SW480 (cell line): Measurements from ENCODE around the gene JMJD7.

ENCODE experiments used
- DNase-seq: peaks from one replicate; pipeline ENCODE4 v3.0.0-alpha.2; 2016; ENCODE audit warnings: low spot score

Gene JMJD7

DNA sequence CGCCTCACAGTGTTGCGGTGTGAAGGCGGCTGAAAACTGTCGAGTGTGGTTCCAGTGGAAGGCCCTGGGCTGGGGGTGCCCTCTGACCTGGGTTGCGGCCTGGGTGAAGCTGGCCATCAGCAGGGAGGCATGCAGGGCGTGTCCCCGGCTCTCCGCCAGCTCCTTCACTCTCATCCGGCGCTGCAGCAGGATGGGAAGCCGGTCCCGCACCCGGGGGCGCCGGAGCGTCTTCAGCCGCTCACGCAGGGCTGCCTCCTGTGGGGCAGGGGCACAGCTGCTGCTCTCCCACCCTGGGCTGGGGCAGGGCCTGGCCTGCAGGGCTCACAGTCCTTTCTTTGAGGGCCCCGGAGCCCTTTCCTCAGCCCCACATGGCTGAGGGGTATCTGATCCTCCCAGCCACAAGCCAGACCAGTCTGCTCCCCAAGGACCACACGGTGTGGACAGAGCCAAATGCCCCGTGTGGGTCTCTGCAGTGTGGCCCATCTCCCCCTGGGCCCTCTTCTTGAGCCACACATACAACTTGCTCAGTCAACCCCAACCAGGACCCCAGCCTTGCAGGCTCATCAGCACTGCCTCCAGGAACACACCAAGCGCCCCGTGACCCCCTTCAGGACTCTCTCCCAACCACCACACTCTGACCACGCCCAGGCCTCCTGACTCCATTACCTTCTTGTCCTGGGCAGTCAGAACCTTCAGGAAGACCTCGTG is 39.1 kb downstream of the JMJD7 start:
- no peak for DNase-seq

DNA sequence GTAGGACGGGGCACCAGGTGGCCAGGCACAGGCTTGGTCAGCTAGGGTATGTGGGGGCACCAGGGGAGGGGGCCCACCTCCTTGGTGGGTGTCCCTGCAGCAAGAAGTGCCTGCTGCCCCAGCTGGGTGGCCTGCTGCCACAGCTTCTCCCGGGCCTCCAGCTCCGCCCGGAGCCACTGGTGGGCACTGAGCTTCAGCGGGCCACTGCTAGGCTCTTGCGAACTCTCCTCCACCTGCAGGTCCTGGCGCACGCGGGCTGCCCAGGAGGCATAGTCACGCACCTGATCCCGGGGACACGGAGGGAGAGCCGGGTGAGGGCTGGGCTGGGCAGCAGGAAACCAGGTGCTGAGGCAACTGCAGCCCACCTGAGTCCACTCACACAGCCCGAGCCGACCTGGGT is 40.4 kb downstream of the JMJD7 start:
- no peak for DNase-seq

DNA sequence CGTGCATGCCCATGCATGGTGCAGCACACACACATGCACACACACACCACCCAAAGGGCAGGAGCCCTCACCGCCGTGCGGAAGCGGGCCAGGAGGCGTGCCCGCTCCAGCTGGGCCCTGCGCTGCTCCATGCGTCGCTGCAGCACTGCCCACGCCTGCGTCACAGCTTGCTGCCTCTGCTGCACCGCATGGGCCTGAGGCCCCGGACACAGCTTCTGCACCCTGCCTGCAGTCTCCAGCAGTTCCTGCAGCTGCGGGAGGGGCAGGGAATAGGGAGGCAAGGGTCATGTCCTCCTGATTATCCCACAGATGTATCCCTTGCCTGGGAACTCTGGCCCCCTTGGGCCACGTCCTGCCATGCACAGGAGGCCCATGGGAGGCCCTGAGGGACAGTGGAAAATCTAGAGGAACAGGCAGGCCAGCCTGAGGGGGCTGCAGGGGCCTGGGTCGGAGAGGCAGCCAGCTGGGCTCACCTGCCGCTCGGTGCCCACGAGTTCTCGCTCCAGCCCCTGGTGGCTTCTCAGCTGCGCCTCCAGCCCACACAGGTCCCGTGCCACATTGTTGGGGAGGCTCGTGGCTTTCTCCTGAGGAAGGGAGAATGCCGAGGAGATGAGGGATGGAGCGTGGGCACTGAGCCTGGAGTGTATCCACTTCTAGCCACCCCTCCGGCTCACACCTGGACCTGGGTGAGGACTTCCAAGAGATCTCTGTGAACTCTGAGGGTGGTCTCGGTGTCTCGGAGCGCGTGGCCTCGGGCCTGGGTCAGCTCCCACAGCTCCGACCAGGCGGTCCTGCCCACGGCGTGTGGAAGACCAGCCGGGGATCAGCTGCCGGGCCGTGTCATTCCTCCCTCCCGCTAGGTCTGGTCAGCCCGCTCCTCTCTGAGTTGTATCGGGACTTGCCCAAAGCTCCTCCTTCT is 42.1 kb downstream of the JMJD7 start:
- no peak for DNase-seq

DNA sequence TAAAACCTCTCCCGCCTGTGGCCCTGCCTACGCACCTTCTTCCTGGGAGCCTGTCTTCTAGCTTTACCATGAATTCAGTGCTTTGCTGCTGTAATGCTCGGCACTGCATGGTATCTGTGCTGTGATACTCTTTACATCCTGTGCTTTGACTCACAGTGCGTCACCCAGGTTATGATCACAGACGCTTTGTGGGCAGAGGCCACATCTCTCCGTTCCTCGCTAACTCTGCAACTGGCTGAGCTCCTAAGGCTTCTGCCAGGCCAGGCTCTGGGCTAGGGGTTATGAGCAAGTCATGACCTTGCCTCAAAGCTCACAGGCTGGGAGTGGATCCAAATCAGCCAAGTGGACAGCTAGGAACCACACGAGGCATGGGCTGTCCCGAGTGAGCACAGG is 42.8 kb downstream of the JMJD7 start:
- DNase-seq: no peak

DNA sequence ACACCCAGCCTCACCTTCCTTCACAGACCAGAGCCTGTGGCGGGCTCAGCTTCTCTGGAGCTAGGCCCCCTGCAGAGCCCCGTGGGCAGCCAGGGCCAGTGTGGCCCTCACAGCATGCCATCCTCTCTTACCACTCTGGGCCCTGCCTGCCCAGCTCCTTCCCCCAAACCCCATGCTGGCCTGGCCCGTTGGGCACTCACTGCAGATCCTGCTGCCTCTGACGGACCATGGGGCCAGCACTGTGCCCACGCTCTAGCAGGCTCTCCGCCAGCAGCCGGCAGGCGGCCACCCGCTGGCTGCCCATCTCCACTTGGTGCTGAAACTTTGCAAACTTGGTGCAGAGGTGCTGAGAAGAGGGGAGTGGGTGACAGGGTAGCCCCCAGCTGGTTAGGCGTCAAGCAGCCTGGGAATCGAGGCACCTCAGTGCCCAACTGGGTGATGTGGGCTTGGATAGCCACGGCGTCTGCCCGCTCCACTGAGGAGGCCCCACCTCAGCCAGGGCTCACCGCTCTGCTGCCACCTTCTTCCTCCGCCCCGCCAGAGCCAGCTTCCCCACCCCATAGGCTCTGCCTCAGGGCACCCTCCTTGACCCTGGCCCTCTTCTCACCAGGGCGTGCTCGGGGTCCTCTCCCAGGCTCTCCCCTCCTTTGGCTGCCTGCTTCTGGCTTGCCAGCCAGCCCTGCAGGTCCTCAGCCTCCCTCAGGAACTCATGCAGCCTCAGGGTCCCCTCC is 43.4 kb downstream of the JMJD7 start:
- no peak for DNase-seq

DNA sequence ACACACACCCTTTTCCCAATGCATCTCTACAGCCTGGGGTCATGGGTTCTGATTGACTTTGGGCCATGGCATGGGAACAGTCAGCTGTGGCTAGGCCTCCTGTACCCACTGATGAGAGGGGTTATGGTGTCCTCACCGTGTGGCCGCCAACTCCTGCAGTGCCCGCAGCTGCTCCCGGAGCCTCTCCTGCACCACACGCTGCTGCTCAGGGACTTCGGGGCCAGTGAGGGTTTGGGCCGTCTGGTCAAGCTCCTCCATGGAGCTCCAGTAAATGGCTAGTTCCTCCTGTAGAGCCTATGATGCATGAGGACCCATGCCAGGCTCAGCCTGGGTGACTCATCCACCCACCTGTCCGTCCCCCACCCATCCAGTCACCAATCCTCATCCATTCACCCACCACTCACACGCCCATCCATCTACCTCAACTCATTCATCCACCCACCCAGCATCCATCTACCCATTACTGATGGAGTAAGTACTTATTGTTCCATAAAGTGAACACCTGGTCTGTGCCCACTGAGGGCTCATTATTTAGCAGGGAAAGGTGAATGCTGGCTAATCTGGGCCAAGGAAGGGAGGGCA is 44.4 kb downstream of the JMJD7 start:
- no peak for DNase-seq

DNA sequence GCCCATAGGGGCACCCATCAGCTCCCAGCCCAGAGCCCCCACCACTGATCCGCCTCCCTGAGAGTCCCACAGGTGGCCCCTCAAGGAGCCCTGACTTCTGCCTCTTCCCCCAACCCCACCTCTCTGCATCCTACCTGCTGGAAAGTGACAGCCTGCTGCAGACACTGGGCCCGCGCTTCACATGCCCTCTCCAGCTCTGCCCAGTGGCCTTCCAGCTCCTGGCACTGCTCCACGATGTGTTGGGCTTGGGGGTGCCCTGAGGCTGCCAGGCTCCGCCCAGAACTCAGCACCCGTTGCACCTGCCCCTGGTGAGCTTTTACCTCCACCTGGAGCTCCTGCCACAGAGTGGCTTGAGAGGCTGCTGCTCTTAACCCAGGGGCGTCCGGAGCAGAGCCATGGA is 45.8 kb downstream of the JMJD7 start:
- no peak for DNase-seq

DNA sequence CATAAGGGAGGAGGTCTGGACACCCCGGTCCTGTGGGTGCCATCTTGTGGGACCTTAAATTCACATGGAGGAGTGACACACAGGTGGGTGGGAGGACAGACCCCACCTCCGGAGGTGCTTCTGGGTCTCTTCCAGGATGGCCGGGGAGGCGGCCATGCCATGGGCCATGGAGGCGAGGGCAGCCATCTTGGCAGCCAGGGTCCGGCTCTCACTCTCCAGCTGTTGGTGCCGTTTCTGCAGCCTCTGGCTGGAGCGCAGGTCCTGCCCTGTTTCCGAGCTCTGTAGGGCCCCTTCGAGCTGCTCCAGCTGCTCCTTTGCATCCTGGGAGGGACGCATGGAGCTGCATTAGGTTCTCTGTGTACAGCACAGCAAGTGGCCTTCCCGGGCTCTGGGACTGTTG is 46.8 kb downstream of the JMJD7 start:
- no peak for DNase-seq

DNA sequence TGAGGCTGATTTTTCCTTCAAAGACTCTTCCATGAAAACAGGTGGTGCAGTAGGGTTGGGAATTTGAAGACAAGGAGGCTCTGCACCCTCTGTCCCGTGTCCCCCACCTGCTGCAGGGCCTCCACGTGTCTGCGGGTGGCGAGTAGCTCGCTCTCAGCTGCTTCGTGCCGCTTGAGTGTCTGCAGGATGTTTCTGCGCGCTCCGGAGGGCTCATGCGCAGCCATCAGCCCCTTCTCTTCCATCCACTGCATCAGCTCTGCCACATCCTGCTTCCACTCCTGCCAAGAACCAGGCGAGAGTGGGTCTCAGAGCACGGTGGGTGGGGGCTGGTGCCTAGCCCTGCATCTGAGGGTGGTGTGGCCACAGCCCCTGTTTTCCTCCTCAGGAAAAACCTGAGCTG is 48.1 kb downstream of the JMJD7 start:
- no peak for DNase-seq

DNA sequence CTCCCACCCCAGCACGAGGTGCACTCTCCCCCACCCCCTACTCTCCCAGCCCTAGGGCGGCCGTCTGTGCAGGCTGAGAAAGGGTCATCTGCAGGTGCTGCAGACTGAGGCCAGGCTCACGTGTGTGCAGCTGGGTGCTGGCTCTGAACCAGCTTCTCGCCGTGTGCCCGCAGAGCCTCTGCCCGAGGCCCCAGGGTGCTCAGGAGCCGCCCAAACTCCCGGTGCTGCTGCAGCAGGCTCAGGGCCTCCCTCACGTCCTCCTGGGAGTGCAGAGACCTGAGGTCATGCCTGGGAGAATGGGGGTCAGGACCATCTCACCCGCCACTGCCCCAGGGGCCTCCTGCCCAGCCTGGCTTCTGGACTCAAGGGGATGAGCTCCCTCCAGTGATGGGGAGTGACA is 48.8 kb downstream of the JMJD7 start:
- DNase-seq: no peak

DNA sequence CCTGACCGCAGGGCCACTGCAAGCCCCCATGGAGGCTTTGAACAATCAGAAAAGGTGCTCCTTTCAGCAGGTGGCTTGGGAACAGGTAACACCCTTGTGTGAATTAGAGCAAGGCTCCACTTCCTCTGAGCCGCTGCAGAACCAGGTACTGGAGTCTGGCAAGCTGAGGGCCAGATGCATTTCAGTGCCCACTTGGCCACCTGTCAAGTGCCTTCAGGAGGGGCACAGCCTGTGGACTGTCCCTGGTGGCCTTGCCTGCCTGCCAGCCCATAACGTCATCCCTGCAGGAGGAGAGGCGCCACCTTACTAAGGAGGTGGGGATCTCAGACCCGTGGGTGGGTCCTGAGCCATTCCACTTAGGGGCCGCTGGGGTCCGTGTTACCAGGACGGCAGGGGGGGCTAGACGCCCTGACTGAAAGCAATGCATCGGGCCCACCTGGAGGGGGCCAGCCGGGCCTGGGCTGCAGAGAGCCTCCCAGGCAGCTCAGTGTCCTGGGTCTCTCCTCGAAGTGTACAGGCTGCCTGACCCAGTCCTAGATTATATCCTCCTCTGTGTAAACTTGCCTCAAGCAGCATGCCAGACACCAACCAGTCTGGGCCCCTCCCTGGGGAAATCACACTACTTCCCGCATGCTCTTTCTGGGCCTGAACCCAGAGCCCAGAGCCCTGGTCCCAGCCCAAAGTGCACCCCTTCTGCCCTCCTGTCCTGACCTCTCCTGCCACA is 49.9 kb downstream of the JMJD7 start:
- DNase-seq: no peak

DNA sequence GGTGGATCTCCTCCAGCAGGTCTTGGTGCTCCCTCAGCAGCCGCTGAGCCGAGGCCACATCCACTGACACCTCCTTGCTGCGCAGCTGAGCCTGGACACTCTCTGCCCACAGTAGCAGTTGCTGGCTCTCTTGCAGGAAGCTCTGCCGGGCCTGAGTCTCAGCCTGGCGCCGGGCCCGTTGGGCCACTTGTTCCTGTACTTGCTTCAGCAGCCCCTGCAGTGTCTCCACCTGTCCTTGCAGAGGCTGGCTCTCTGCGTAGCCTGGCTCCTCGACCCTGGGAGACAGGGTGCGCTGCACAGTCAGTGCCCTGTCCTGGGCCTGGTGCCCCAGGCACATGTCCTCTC is 50.4 kb downstream of the JMJD7 start:
- no peak for DNase-seq

DNA sequence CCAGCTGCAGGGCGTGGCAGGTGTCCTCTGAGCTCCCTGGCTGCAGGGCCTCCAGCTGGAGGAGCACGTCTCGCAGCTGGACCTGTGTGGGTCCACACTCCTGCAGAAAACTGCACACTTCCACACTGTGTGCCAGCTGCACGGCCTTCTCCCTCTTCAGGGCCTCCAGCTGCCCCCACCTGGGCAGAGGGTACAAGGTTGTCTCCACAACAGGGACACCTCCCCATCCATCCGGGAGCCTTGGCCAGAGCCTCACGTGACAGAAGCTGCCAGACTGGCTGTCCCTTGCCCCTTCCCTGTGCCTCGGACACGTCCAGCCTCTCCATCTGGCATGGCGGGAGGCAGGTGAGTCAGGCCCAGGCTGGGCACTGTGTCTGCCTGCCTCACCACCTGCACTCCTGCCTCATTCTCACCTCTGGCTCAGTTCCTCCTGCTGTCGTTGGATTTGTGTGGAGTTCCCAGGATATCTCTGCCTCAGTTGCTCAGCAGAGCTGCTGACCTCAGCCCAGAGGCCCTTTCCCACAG is 51.5 kb downstream of the JMJD7 start:
- no peak for DNase-seq

DNA sequence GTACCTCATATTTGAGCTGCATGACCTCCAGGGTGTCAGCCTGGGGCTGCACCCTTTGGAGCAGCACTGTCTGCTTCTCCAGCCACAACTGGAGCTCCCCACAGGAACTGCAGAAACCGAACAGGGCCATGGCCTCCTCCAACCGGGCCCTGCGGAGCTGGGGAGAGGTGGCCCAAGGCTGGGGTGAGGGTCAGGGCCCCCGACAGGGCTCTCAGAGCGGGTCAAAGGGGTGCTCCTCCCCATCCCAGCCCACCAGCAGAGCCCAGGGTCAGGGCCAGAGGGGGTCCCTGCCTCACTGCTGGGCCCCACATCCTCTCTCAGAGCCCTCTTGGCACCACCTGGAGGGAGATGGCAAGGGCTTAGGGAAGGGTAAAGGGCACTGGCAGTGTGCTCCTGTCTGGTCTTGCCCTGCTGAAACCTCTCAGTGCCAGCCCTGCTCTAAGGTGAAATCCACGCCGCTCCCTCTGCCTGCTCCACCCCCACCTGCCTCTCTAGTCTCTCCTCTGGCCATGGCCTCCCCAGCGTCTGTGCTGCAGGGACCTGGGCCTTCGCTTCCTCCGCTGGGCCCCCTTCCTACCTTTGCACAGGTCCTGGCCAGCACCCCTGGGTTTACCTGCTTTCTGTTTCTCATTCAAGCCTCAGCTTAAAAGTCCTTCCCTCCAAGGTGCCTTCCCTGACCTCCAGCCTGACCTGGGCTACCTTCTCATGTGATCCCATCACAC is 52.4 kb downstream of the JMJD7 start:
- DNase-seq: no peak

DNA sequence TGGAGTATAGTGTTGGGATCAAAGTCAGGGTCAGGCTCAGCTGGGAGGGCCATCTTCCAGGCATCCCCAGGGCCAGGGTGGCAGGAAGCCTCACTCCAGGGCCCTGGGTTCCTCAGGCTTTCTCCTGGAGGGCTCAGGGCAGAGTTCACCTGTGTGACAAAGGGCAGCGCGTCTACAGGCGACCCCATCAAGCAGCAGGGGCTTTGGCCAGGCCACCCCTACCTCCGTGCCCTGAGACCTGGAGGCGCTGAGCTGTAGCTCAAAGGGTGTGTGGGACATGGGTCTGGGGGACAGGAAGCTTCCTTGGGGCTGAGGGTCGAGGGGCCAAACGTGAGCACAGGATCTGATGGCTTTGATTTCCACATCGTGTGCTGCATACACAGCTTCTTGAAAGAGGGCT is 53.2 kb downstream of the JMJD7 start:
- DNase-seq: no peak

DNA sequence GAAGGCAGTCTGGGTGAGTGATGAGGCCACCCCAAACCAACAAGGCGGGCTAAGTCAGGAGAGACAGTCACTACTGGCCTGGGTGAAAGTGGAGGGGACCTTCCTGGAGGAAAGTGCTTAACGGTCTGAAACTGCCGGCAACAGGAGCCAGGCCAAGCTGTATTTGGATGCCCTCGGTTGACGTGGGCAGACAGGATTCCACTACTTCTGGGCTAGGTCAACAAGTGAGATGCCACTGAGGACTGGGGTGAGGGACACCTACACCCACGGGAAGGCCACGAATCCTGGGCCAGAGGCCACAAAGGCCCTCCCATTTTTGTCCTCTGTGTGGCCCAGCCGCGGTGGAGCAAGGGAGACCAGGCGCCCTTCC is 53.6 kb downstream of the JMJD7 start:
- no peak for DNase-seq

DNA sequence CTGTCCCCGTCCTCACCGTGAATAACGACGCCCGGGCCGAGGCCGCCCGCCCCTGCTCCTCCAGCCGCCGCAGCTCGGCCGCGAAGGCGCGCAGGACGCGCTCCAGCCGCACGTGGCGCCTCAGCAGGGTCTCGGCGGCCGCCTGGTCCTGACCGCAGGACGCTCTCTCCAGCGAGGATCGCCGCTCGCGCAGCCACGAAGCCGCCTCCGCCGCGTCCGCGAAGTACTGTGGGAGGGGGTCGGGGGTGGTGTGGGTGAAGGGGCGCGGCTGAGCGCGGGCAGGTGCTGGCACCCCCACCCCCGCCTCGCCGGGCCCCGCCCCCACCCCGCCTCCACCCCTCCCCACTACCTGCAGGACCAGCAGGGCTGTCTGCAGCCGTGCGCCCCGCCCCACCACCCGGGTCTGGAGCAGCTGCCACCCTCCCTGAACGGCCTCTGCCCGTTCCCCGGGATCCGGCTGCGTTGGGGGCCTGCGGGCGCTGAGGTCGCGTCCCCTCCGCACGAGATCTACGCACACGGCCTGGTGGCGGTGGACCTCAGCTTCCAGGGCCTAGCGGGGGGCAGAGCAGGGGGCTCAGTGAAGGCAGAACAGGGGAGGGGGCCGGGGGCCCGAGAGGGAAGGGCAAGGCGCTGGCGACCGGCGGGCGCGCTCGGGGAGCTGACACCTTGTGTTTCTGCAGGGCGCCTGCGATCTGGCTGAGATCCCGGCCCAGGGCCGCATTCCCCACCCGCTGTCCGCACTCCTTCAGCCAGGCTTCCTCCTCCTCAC is 54.2 kb downstream of the JMJD7 start:
- DNase-seq: no peak

DNA sequence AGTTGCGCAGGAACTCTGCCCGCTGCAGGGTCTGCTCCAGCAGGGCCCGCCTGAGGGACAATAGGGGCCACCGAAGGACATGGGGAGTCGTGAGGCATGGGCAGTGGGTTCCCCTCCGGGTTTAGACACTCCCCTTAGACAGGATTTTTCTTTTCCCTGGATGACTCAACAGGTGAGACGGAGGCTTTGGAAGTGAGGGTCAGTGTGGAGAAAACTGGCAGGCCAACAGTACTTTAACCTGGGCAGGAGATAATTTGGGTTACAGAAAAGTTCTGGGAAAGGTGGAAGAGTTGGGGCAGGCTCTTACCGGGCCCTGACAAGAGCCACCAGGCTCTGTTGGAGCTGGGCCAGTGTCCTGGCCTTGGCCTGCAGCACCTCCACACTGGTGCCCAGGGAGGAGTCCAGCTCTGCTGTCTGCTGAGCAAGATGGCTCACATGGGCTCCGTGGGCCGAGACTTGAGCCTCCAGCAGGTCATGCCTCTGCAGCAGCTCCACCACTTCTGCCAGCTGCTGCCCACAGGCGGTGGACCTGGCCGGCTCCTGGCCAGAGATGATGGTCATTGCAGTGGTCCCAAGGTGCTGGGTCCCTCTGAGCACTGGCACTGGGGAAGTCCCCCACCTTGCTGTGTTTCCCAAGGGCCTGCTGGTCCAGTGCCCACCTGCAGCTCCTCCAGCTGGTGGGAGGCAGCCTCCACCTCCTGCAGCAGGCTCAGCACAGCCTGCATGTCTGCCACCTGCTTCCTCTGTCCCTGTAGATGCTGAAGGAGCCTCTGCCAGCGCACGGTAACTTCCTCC is 55.0 kb downstream of the JMJD7 start:
- no peak for DNase-seq

DNA sequence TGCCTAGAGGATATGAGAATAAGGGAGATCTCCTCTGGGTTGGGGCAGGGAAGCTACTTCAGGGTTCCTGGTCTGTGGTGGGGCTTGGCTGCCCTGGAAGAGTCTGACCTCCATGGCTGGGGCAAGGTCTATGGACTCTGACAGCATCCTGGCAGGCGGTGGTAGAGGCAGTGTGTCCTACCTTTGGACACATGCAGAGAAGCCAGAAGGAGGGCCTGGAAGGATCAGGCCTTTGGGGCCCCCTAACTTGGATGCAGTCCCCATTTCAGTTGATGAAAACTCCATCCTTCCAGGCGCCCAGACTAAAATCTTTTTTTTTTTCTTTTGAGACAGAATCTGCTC is 55.6 kb downstream of the JMJD7 start:
- no peak for DNase-seq

DNA sequence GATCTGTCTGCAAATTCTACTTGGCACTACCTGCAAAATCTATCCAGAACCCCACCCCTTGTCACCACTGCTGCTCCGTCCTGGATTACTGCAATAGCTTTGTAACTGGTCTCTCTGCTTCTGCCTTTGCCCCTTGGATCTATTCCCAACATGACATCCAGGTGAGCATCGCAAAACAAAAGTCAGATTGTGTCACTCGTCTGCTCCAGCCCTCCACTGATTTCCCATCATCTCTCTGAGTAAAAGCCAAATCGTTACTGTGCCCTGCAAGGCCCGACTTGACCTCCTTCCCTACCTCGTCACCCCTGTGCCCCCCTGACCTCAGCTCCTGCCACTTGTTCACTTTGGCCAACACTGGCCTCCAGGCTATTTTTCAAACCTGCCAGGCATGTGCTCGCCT is 56.6 kb downstream of the JMJD7 start:
- DNase-seq: no peak
